H9 (cell line): Measurements from ENCODE around the gene STARD10. TPM values are rescaled to one million over a fixed set of nuclear protein-coding genes. Genes with fewer than 3 reads are reported as not detected.

ENCODE experiments used
- DNase-seq: peaks from one replicate; pipeline ENCODE4 v3.0.0-alpha.2; 2017
- H2AFZ ChIP-seq: one replicate; pipeline ENCODE4 v1.6.1; 2013; ENCODE audit warnings: mild to moderate bottlenecking, low read length, control low read depth, moderate library complexity
- H2AK5ac ChIP-seq: 2 replicates; pipeline ENCODE4 v1.6.1; 2013; ENCODE audit warnings: low read length, control low read depth, mixed read lengths; ENCODE audit not compliant: insufficient read length
- H2BK120ac ChIP-seq: one replicate; pipeline ENCODE4 v1.6.1; 2013; ENCODE audit warnings: low read depth, mild to moderate bottlenecking, low read length, control low read depth, inconsistent platforms; ENCODE audit not compliant: poor library complexity, severe bottlenecking
- H2BK12ac ChIP-seq: 2 replicates; pipeline ENCODE4 v1.6.1; 2013; ENCODE audit warnings: low read length, control low read depth, mixed read lengths, low read depth; ENCODE audit not compliant: insufficient read length
- H2BK15ac ChIP-seq: 2 replicates; pipeline ENCODE4 v1.6.1; 2013; ENCODE audit warnings: low read depth, low read length, control low read depth
- H2BK20ac ChIP-seq: one replicate; pipeline ENCODE4 v1.6.1; 2013; ENCODE audit warnings: low read depth, mild to moderate bottlenecking, low read length, control low read depth, inconsistent platforms; ENCODE audit not compliant: poor library complexity, severe bottlenecking
- H2BK5ac ChIP-seq: 2 replicates; pipeline ENCODE4 v1.6.1; 2013; ENCODE audit warnings: low read length, control low read depth, mixed read lengths; ENCODE audit not compliant: insufficient read length
- H3K14ac ChIP-seq: 2 replicates; pipeline ENCODE4 v1.6.1; 2013; ENCODE audit warnings: low read length, control low read depth; ENCODE audit not compliant: insufficient read depth
- H3K18ac ChIP-seq: 2 replicates; pipeline ENCODE4 v1.6.1; 2013; ENCODE audit warnings: low read depth, mild to moderate bottlenecking, mixed read lengths, low read length, control low read depth; ENCODE audit not compliant: insufficient read length
- H3K23ac ChIP-seq: 2 replicates; pipeline ENCODE4 v1.6.1; 2013; ENCODE audit warnings: low read length, control low read depth, mixed read lengths, low read depth; ENCODE audit not compliant: insufficient read length
- H3K23me2 ChIP-seq: 2 replicates; pipeline ENCODE4 v1.6.1; 2013; ENCODE audit warnings: low read depth, mild to moderate bottlenecking, mixed read lengths, low read length, control low read depth; ENCODE audit not compliant: insufficient read length, poor library complexity, severe bottlenecking
- H3K27ac ChIP-seq: 2 replicates; pipeline ENCODE4 v1.5.1; 2013; ENCODE audit warnings: low read length, control low read depth, mixed read lengths, low read depth; ENCODE audit not compliant: insufficient read length
- H3K27me3 ChIP-seq: 2 replicates; pipeline ENCODE4 v1.6.1; 2013; ENCODE audit warnings: low read length, control low read depth, inconsistent platforms; ENCODE audit not compliant: insufficient read depth
- H3K4ac ChIP-seq: 2 replicates; pipeline ENCODE4 v1.6.1; 2013; ENCODE audit warnings: low read depth, mild to moderate bottlenecking, control low read depth, inconsistent platforms, low read length, moderate library complexity
- H3K4me1 ChIP-seq: 2 replicates; pipeline ENCODE4 v1.6.1; 2013; ENCODE audit warnings: low read length, control low read depth, inconsistent platforms; ENCODE audit not compliant: insufficient read depth
- H3K4me2 ChIP-seq: 2 replicates; pipeline ENCODE4 v1.6.1; 2013; ENCODE audit warnings: low read length, control low read depth, mixed read lengths; ENCODE audit not compliant: insufficient read length, insufficient read depth
- H3K56ac ChIP-seq: 2 replicates; pipeline ENCODE4 v1.6.1; 2013; ENCODE audit warnings: low read depth, mild to moderate bottlenecking, mixed read lengths, low read length, control low read depth; ENCODE audit not compliant: insufficient read length
- H3K79me1 ChIP-seq: 2 replicates; pipeline ENCODE4 v1.6.1; 2013; ENCODE audit warnings: low read depth, mild to moderate bottlenecking, moderate library complexity, low read length, control low read depth, inconsistent platforms; ENCODE audit not compliant: insufficient read depth, poor library complexity, severe bottlenecking
- H3K79me2 ChIP-seq: 2 replicates; pipeline ENCODE4 v1.6.1; 2013; ENCODE audit warnings: low read length, control low read depth, inconsistent platforms; ENCODE audit not compliant: insufficient read depth
- H3K9ac ChIP-seq: 2 replicates; pipeline ENCODE4 v1.6.1; 2013; ENCODE audit warnings: low read length, control low read depth, mixed read lengths; ENCODE audit not compliant: insufficient read length; ENCODE audit errors: extremely low read depth
- H3K9me3 ChIP-seq: one replicate; pipeline ENCODE4 v1.6.1; 2013; ENCODE audit warnings: low read depth, low read length, inconsistent platforms; ENCODE audit not compliant: control insufficient read depth
- H3T11ph ChIP-seq: one replicate; pipeline ENCODE4 v1.6.1; 2013; ENCODE audit warnings: mild to moderate bottlenecking, low read length, control low read depth, inconsistent platforms
- H4K20me1 ChIP-seq: one replicate; pipeline ENCODE4 v1.6.1; 2013; ENCODE audit not compliant: control insufficient read depth, insufficient read length, insufficient read depth
- H4K5ac ChIP-seq: 2 replicates; pipeline ENCODE4 v1.6.1; 2013; ENCODE audit warnings: low read depth, mild to moderate bottlenecking, mixed read lengths, low read length, control low read depth; ENCODE audit not compliant: insufficient read length
- H4K8ac ChIP-seq: replicated peaks from 2 replicates; pipeline ENCODE4 v1.6.1; 2013; ENCODE audit warnings: low read length, control low read depth, mixed read lengths, low read depth; ENCODE audit not compliant: insufficient read length
- H4K91ac ChIP-seq: 2 replicates; pipeline ENCODE4 v1.6.1; 2013; ENCODE audit warnings: low read depth, mild to moderate bottlenecking, moderate library complexity, mixed read lengths, low read length, control low read depth; ENCODE audit not compliant: insufficient read length
- H3K27ac Mint-ChIP-seq, 3 experiments: 2 replicates in 2 of 3; 3 replicates in 1 of 3; pipeline ENCODE4 v1.8.0; 2020 to 2021; ENCODE audit warnings: mixed read lengths in 3 of 3, mild to moderate bottlenecking in 1 of 3, moderate library complexity in 1 of 3
- H3K27me3 Mint-ChIP-seq: 2 replicates; pipeline ENCODE4 v1.8.0; 2021; ENCODE audit warnings: low read depth, mild to moderate bottlenecking, moderate library complexity, mixed read lengths
- H3K36me3 Mint-ChIP-seq, 3 experiments: 2 replicates in 2 of 3; 3 replicates in 1 of 3; pipeline ENCODE4 v1.8.0; 2020 to 2021; ENCODE audit warnings: low read depth in 3 of 3, mixed read lengths in 3 of 3; ENCODE audit not compliant: insufficient read depth in 1 of 3
- H3K4me1 Mint-ChIP-seq, 2 experiments: 2 replicates each; pipeline ENCODE4 v1.8.0; 2020; ENCODE audit warnings: mixed read lengths in 2 of 2
- H3K4me3 Mint-ChIP-seq, 2 experiments: 2 replicates in 1 of 2; 3 replicates in 1 of 2; pipeline ENCODE4 v1.8.0; 2020 to 2021; ENCODE audit warnings: mild to moderate bottlenecking in 2 of 2, mixed read lengths in 2 of 2, moderate library complexity in 1 of 2
- H3K9me3 Mint-ChIP-seq, 2 experiments: 2 replicates in 1 of 2; 3 replicates in 1 of 2; pipeline ENCODE4 v1.8.0; 2020; ENCODE audit warnings: mild to moderate bottlenecking in 2 of 2, mixed read lengths in 2 of 2, moderate library complexity in 1 of 2
- CTCF ChIP-seq: fragments of 200-600 bp; sonication (generic); conservative IDR thresholded peaks from 3 replicates; pipeline ENCODE4 v1.8.0; 2021; ENCODE audit warnings: antibody characterized with exemption, mild to moderate bottlenecking
- WGBS: extraction: QIAGEN DNeasy Blood & Tissue Kit; methylation state at CpG from one replicate; pipeline ENCODE4 v1.1.7; 2013; ENCODE audit warnings: missing lambda C conversion rate, low lambda C conversion rate, mixed read lengths; ENCODE audit not compliant: insufficient read length; ENCODE audit errors: extremely low coverage; 5-methylcytosine and 5-hydroxymethylcytosine counted together
- total RNA-seq: library from RNA; stranded (reverse); gene quantifications from 2 replicates; pipeline ENCODE4 v1.2.1, GENCODE V29; 2021

The STARD10 gene
- total RNA-seq, 1 experiment from 2014 or later: 24.4 TPM

- H3K27ac Mint-ChIP-seq: no peak overlapping the region
These were observed 15.0 kb downstream of the STARD10 start for GRCh38 chr11:72778535-72779494.

More at GRCh38 chr11:72778535-72779494, 15.0 kb downstream of the STARD10 start:
- no peak overlapping the region for H2BK20ac ChIP-seq
- no peak overlapping the region for H3K23ac ChIP-seq
- H4K91ac ChIP-seq: no peak overlapping the region
- H3K14ac ChIP-seq: no peak overlapping the region
- H4K8ac ChIP-seq: no peak overlapping the region
- WGBS: no CpG with 5 or more reads among the region's 7 CpGs
- H3K23me2 ChIP-seq: peaks cover 7% of the 10 kb centered on the region
- no peaks in the 10 kb centered on the region for H4K20me1 ChIP-seq
- no peaks in the 10 kb centered on the region for H3K79me1 ChIP-seq
- no peak overlapping the region for H4K5ac ChIP-seq
- H3K27ac ChIP-seq: no peak overlapping the region
- peaks cover 4% of the 10 kb centered on the region; the same call in 1 of the 2 replicates for H3K4me1 ChIP-seq
- no peak overlapping the region for H3K4ac ChIP-seq
- no peak overlapping the region for H3K9ac ChIP-seq
- no peak overlapping the region for H2AK5ac ChIP-seq
- no peak overlapping the region for H2AFZ ChIP-seq
- no peak overlapping the region for H2BK5ac ChIP-seq
- H3K36me3 Mint-ChIP-seq: no peaks in the 10 kb centered on the region; a peak in 1 of 7 replicates
- no peak overlapping the region for H2BK15ac ChIP-seq
- H3K18ac ChIP-seq: no peak overlapping the region
- no peak overlapping the region for H2BK120ac ChIP-seq
- no peak overlapping the region for H2BK12ac ChIP-seq
- no peak overlapping the region for H3T11ph ChIP-seq
- no peak overlapping the region for H3K4me3 Mint-ChIP-seq
- H3K27me3 Mint-ChIP-seq: peaks cover 25% of the 10 kb centered on the region
- H3K27me3 ChIP-seq: no peaks in the 10 kb centered on the region
- peaks cover 20 to 35% of the 10 kb centered on the region in 2 experiments for H3K4me1 Mint-ChIP-seq
- no peak for DNase-seq
- H3K9me3 ChIP-seq: no peaks in the 10 kb centered on the region
- H3K79me2 ChIP-seq: no peaks in the 10 kb centered on the region
- no peak for TF ChIP-seq CTCF
- no peak overlapping the region for H3K4me2 ChIP-seq
- H3K56ac ChIP-seq: no peak overlapping the region
- no peaks in the 10 kb centered on the region for H3K9me3 Mint-ChIP-seq
